Activated CD8-positive, alpha-beta T cell treated with anti-CD3 and anti-CD28 coated beads for 36 hours (primary cell): ENCODE measurements around the gene EPHB6. TPM values are rescaled to one million over a fixed set of nuclear protein-coding genes. Genes with fewer than 3 reads are reported as not detected.

Source experiments
- ATAC-seq: fragments of 200-7000 bp; cut with Tn5 transposase; one replicate; pipeline ENCODE4 v1.10.0; 2021; ENCODE audit warnings: mild to moderate bottlenecking, moderate library complexity
- CTCF ChIA-PET: fragments of 350-600 bp; sonication (Branson Sonifier 250); formaldehyde crosslinking; loops from one replicate; lab custom pipeline; 2021; ENCODE audit warnings: antibody characterized with exemption; lab: Charles Lee
- POLR2A ChIA-PET: fragments of 350-600 bp; sonication (Branson Sonifier 250); formaldehyde crosslinking; loops from one replicate; lab custom pipeline; 2021; ENCODE audit warnings: antibody characterized with exemption; lab: Charles Lee
- DNase-seq: peaks from one replicate; pipeline ENCODE4 v3.0.0-alpha.2; 2020
- H3K27ac Mint-ChIP-seq: one replicate; pipeline ENCODE4 v1.8.0; 2021; ENCODE audit warnings: mild to moderate bottlenecking, mixed read lengths
- H3K27me3 Mint-ChIP-seq: one replicate; pipeline ENCODE4 v1.8.0; 2021; ENCODE audit warnings: mixed read lengths
- H3K36me3 Mint-ChIP-seq: one replicate; pipeline ENCODE4 v1.8.0; 2021; ENCODE audit warnings: low read depth, mixed read lengths
- H3K4me1 Mint-ChIP-seq: one replicate; pipeline ENCODE4 v1.8.0; 2021; ENCODE audit warnings: low read depth, mixed read lengths
- H3K4me3 Mint-ChIP-seq: one replicate; pipeline ENCODE4 v1.8.0; 2021; ENCODE audit warnings: mild to moderate bottlenecking, moderate library complexity, mixed read lengths
- H3K9me3 Mint-ChIP-seq: one replicate; pipeline ENCODE4 v1.8.0; 2021; ENCODE audit warnings: mixed read lengths
- intact Hi-C: fragments of 100-400 bp; cut with micrococcal nuclease; formaldehyde crosslinking; loops from one replicate; pipeline ENCODE4 v1.10.0; 2022
- total RNA-seq, 2 experiments: library from RNA; stranded (reverse); gene quantifications; one replicate each; pipeline ENCODE4 v1.2.3, GENCODE V29; 2021
- TF ChIP-seq, protein P1 (sequence below): fragments of 200-600 bp; IDR thresholded peaks from one replicate; pipeline ENCODE4 v1.8.0; 2022; ENCODE audit warnings: antibody characterized with exemption, mild to moderate bottlenecking

The EPHB6 gene
- total RNA-seq, 2 experiments from 2014 or later = 3.5 to 5.5 TPM

DNA sequence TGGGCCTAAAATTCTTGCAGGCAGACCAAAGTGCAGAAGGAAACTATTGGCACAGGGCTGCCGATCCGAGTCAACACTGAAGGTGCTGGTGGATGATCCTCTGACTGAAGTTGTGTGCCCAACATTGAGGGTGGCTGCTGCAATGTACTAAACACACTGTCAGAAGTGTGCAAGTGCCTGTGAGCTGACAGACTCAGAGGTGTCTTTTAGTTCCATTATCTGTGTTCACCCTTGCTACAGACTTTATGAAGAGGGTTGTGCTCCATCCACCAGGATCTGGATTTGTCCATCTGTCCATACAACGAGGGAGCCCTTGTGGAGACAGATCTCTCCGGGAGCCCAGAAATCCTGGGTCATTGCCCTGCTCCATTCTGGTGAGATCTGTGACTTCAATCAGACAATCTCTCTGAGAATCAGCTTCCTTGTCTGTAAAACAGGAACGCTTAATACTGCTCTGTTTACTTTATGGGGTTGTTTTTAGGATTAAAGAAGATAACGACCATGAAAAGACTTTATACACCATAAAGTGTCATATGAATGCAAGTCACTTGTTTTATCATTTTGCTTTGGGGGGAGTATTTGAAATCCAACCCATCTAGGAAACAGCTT lies 40.2 kb downstream of the EPHB6 start:
- no peak for DNase-seq
- Mint-ChIP-seq H3K4me3 (no peak overlapping the region), H3K36me3 (no peaks in the 10 kb centered on the region), H3K27me3 (peaks cover 1% of the 10 kb centered on the region), H3K4me1 (no peaks in the 10 kb centered on the region), H3K27ac (no peak overlapping the region), H3K9me3 (no peaks in the 10 kb centered on the region)
- CTCF ChIA-PET = interaction anchor here (1.0 to 1.2 kb wide), 3 partner anchors 16 to 320 kb away, joined by 3 read pairs; no protein-coding TSS in a partner anchor
- TF ChIP-seq, protein P1, sequence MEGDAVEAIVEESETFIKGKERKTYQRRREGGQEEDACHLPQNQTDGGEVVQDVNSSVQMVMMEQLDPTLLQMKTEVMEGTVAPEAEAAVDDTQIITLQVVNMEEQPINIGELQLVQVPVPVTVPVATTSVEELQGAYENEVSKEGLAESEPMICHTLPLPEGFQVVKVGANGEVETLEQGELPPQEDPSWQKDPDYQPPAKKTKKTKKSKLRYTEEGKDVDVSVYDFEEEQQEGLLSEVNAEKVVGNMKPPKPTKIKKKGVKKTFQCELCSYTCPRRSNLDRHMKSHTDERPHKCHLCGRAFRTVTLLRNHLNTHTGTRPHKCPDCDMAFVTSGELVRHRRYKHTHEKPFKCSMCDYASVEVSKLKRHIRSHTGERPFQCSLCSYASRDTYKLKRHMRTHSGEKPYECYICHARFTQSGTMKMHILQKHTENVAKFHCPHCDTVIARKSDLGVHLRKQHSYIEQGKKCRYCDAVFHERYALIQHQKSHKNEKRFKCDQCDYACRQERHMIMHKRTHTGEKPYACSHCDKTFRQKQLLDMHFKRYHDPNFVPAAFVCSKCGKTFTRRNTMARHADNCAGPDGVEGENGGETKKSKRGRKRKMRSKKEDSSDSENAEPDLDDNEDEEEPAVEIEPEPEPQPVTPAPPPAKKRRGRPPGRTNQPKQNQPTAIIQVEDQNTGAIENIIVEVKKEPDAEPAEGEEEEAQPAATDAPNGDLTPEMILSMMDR = no peak
- intact Hi-C loops = no loop called here
- POLR2A ChIA-PET = interaction anchor here (0.8 kb wide), 1 partner anchor 23 kb away, joined by 3 read pairs; no protein-coding TSS in a partner anchor
- ATAC-seq = no peak

GRCh38 chr7:142896151-142896550 lies 41.3 kb downstream of the EPHB6 start:
- DNase-seq = no peak
- H3K27ac Mint-ChIP-seq = no peak overlapping the region
- TF ChIP-seq, protein P1 = no peak

GRCh38 chr7:142896741-142897379 lies 42.0 kb downstream of the EPHB6 start:
- H3K27me3 Mint-ChIP-seq = peaks cover 1% of the 10 kb centered on the region
- H3K4me1 Mint-ChIP-seq = no peaks in the 10 kb centered on the region
- ChIA-PET CTCF (no interaction called here), POLR2A (no interaction called here)
- ATAC-seq (no peak), DNase-seq (no peak)
- intact Hi-C loops = no loop called here
- TF ChIP-seq, protein P1 = no peak
- H3K27ac Mint-ChIP-seq = no peak overlapping the region
- H3K9me3 Mint-ChIP-seq = no peaks in the 10 kb centered on the region
- H3K4me3 Mint-ChIP-seq = no peak overlapping the region
- no peaks in the 10 kb centered on the region for H3K36me3 Mint-ChIP-seq

More at GRCh38 chr7:142896151-142896550, 41.3 kb downstream of the EPHB6 start:
- POLR2A ChIA-PET = no interaction called here
- Mint-ChIP-seq H3K36me3 (no peaks in the 10 kb centered on the region), H3K4me1 (no peaks in the 10 kb centered on the region), H3K4me3 (no peak overlapping the region), H3K27me3 (peaks cover 1% of the 10 kb centered on the region), H3K9me3 (no peaks in the 10 kb centered on the region)
- ATAC-seq = no peak
- CTCF ChIA-PET = no interaction called here
- intact Hi-C loops = no loop called here

DNA sequence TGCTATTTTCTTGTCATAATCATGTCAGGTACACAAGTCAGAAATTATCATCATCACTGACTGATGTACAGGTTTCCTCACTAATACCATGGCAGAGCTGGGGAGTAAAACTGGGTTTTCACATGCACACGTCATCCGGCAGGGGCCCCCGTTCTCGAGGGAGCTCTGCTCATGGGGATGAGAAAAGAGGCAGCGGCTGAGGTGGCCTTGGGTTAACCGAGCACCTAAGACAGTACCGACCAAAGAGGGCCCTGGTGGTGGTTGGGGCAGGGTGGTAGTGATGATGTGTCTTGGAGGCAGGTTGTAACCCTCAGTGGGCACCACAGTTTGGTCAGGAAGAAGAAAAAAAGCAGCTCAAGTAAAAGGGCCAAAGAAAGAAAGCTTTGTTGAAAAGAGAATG lies 42.8 kb downstream of the EPHB6 start:
- POLR2A ChIA-PET = interaction anchor here (0.7 kb wide), 1 partner anchor 37 kb away, joined by 3 read pairs; no protein-coding TSS in a partner anchor
- no peak for DNase-seq
- no peak overlapping the region for H3K27ac Mint-ChIP-seq
- H3K36me3 Mint-ChIP-seq = no peaks in the 10 kb centered on the region
- no peak overlapping the region for H3K4me3 Mint-ChIP-seq
- no peaks in the 10 kb centered on the region for H3K4me1 Mint-ChIP-seq
- no peaks in the 10 kb centered on the region for H3K9me3 Mint-ChIP-seq
- TF ChIP-seq, protein P1 = no peak
- peaks cover 1% of the 10 kb centered on the region for H3K27me3 Mint-ChIP-seq
- CTCF ChIA-PET = interaction anchor here (0.9 kb wide), 1 partner anchor 318 kb away, joined by 3 read pairs; no protein-coding TSS in a partner anchor
- no peak for ATAC-seq
- intact Hi-C loops = no loop called here
